Measurements from ENCODE around the gene LRRC57. TPM values are rescaled to one million over a fixed set of nuclear protein-coding genes. Genes with fewer than 3 reads are reported as not detected.

The LRRC57 gene
- total and polyA plus RNA-seq, 2 of the 8 experiments (the other 6 are each of a cell fraction or from before 2014, with no cell fraction given): 5.0 to 12.7 TPM

- Histone ChIP-seq H3K4me1 (replicated peaks in 1 of 4; ENCODE audit: control insufficient read depth in 3 of 4, insufficient read depth in 4 of 4, low read length in 3 of 4) (peaks cover 0 to 5% (median 1%) of the 10 kb centered on the region in 4 experiments; a peak in 3 of 7 replicates), H3K23ac (ENCODE audit: insufficient read length) (no peak overlapping the region), H2BK15ac (ENCODE audit: low read length) (no peak overlapping the region), H3K4ac (replicated peaks; ENCODE audit: insufficient read length, low read depth, low read length) (no peak overlapping the region), H4K8ac (ENCODE audit: extremely low read depth, insufficient read depth, low read length) (no peak overlapping the region), H3K4me2 (ENCODE audit: insufficient read depth in 1 of 2, low read depth in 2 of 2, low read length in 2 of 2) (peak overlapping the region; percentile 71 to 79), H3K14ac (ENCODE audit: insufficient read length) (no peak overlapping the region), H3K56ac (replicated peaks; ENCODE audit: insufficient read length, low read depth, low read length) (no peak overlapping the region), H2AFZ (ENCODE audit: low read length) (peak overlapping the region; percentile 96), H2BK120ac (replicated peaks; ENCODE audit: low read depth, low read length) (no peak overlapping the region), H3K27me3 (replicated peaks in 1 of 4; ENCODE audit: control insufficient read depth in 3 of 4, extremely low read depth in 1 of 4, insufficient read depth in 3 of 4, low read length in 3 of 4) (no peaks in the 10 kb centered on the region), H3K79me2 (ENCODE audit: control insufficient read depth in 1 of 2, insufficient read depth in 2 of 2, low read length in 2 of 2) (peaks cover 0 to 18% of the 10 kb centered on the region in 2 experiments; a peak in 3 of 4 replicates), H2BK20ac (ENCODE audit: low read length) (no peak overlapping the region), H3K36me3 (ENCODE audit: control insufficient read depth in 2 of 4, insufficient read depth in 4 of 4, low read length in 3 of 4) (no peaks in the 10 kb centered on the region; a peak in 1 of 8 replicates), H3K9me3 (ENCODE audit: insufficient read depth in 2 of 2, low read depth in 1 of 2, low read length in 1 of 2) (no peaks in the 10 kb centered on the region), H2BK5ac (ENCODE audit: low read depth, low read length) (0 out of 2 replicates have a peak overlapping the region, but pooled peaks have one; percentile 20), H3K27ac (ENCODE audit: low read depth, low read length) (no peak overlapping the region), H3K18ac (ENCODE audit: extremely low read depth, low read length) (no peak overlapping the region), H3K4me3 (ENCODE audit: extremely low read depth in 1 of 4, insufficient read depth in 2 of 4, low read depth in 3 of 4, low read length in 4 of 4) (peak overlapping the region; percentile 72 to 88 (median 82)), H4K91ac (replicated peaks; ENCODE audit: insufficient read length, low read length) (no peak overlapping the region), H3K79me1 (ENCODE audit: low read depth, low read length) (no peaks in the 10 kb centered on the region; the same call in 1 of the 2 replicates), H3K9ac (replicated peaks in 1 of 4; ENCODE audit: extremely low read depth in 1 of 4, low read depth in 3 of 4, low read length in 3 of 4) (peak overlapping the region; percentile 56 to 77 (median 76)), H4K20me1 (replicated peaks in 1 of 2; ENCODE audit: control insufficient read depth in 1 of 2, insufficient read depth in 2 of 2, low read length in 2 of 2) (peaks cover 0 to 3% of the 10 kb centered on the region in 2 experiments), H3K23me2 (ENCODE audit: low read depth, low read length) (peaks cover 7% of the 10 kb centered on the region; the same call in 1 of the 2 replicates), H2BK12ac (ENCODE audit: low read depth, low read length) (no peak overlapping the region), H4K5ac (ENCODE audit: insufficient read length, low read depth, low read length) (peak overlapping the region; percentile 52), H2AK5ac (ENCODE audit: low read depth, low read length) (no peak overlapping the region)
- CTCF ChIA-PET (ENCODE audit: partially characterized antibody): interaction anchor here (0.8 to 1.7 kb wide), 4 partner anchors 9 to 71 kb away, joined by 3 to 4 read pairs (median 4); no protein-coding TSS in a partner anchor
- POLR2A ChIA-PET (ENCODE audit: partially characterized antibody): interaction anchor here (0.9 to 1.5 kb wide), 6 partner anchors 11 to 133 kb away, joined by 3 to 6 read pairs (median 4); no protein-coding TSS in a partner anchor
- WGBS, 2 experiments (ENCODE audit: extremely low coverage in 1 of 2, insufficient coverage in 1 of 2, insufficient read length in 1 of 2, insufficient replicate concordance in 2 of 2, low coverage in 1 of 2, low lambda C conversion rate in 2 of 2, missing lambda C conversion rate in 1 of 2): 9% methylated on average over 11 of the region's 11 CpGs; no CpG with 5 or more reads in 1 of the 2 experiments
- FAIRE-seq (no peak), DNase-seq (ENCODE audit: low read depth in 1 of 2, low spot score in 2 of 2) (no peak)
- TF ChIP-seq, protein P1, sequence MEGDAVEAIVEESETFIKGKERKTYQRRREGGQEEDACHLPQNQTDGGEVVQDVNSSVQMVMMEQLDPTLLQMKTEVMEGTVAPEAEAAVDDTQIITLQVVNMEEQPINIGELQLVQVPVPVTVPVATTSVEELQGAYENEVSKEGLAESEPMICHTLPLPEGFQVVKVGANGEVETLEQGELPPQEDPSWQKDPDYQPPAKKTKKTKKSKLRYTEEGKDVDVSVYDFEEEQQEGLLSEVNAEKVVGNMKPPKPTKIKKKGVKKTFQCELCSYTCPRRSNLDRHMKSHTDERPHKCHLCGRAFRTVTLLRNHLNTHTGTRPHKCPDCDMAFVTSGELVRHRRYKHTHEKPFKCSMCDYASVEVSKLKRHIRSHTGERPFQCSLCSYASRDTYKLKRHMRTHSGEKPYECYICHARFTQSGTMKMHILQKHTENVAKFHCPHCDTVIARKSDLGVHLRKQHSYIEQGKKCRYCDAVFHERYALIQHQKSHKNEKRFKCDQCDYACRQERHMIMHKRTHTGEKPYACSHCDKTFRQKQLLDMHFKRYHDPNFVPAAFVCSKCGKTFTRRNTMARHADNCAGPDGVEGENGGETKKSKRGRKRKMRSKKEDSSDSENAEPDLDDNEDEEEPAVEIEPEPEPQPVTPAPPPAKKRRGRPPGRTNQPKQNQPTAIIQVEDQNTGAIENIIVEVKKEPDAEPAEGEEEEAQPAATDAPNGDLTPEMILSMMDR (IDR thresholded peaks at IDR 0.05; ENCODE audit: control extremely low read depth in 1 of 3, insufficient read depth in 1 of 3, low read depth in 1 of 3, low read length in 3 of 3): no peak
- TF ChIP-seq CTBP2 (IDR thresholded peaks at IDR 0.05; ENCODE audit: borderline replicate concordance, insufficient read depth, insufficient read length, low read length) (no peak), BCL11A (IDR thresholded peaks at IDR 0.05; ENCODE audit: low read depth in 2 of 2, low read length in 2 of 2) (no peak), NRF1 (IDR thresholded peaks at IDR 0.05; ENCODE audit: low read depth, low read length) (no peak), ATF2 (IDR thresholded peaks at IDR 0.05; ENCODE audit: low read length) (no peak), JUND (IDR thresholded peaks at IDR 0.05; ENCODE audit: low read length) (no peak), FOSL1 (IDR thresholded peaks at IDR 0.05; ENCODE audit: insufficient read depth, low read depth, low read length) (no peak), MAX (IDR thresholded peaks at IDR 0.05) (no peak)
Observed at GRCh38 chr15:42490291-42490670, 58.3 kb downstream of the LRRC57 start.
